Ishikawa (cell line): ENCODE measurements around the gene NPAS2.

ENCODE experiments used
- CEBPB ChIP-seq: IDR thresholded peaks from 2 replicates; pipeline ENCODE4 v1.6.1; 2012
- CREB1 ChIP-seq: IDR thresholded peaks from 2 replicates; pipeline ENCODE4 v1.6.1; 2012; ENCODE audit warnings: low read depth
- EGR1 ChIP-seq: IDR thresholded peaks from 2 replicates; pipeline ENCODE4 v1.6.1; 2012
- EP300 ChIP-seq: IDR thresholded peaks from 2 replicates; pipeline ENCODE4 v1.6.1; 2012; ENCODE audit warnings: borderline replicate concordance
- FOXM1 ChIP-seq: IDR thresholded peaks from 2 replicates; pipeline ENCODE4 v1.6.1; 2012; ENCODE audit warnings: low read depth, borderline replicate concordance
- MAX ChIP-seq: IDR thresholded peaks from 2 replicates; pipeline ENCODE4 v1.6.1; 2012
- NFIC ChIP-seq: IDR thresholded peaks from 2 replicates; pipeline ENCODE4 v1.6.1; 2012
- RAD21 ChIP-seq: IDR thresholded peaks from 2 replicates; pipeline ENCODE4 v1.6.1; 2012; ENCODE audit warnings: low read depth
- REST ChIP-seq: IDR thresholded peaks from 2 replicates; pipeline ENCODE4 v1.6.1; 2012; ENCODE audit warnings: low read depth, mild to moderate bottlenecking
- TAF1 ChIP-seq: IDR thresholded peaks from 2 replicates; pipeline ENCODE4 v1.6.1; 2012; ENCODE audit warnings: low read depth, mild to moderate bottlenecking
- TCF12 ChIP-seq: IDR thresholded peaks from 2 replicates; pipeline ENCODE4 v1.6.1; 2012; ENCODE audit warnings: low read depth
- TEAD4 ChIP-seq: IDR thresholded peaks from 2 replicates; pipeline ENCODE4 v1.6.1; 2012
- USF1 ChIP-seq: IDR thresholded peaks from 2 replicates; pipeline ENCODE4 v1.6.1; 2012
- YY1 ChIP-seq: IDR thresholded peaks from 2 replicates; pipeline ENCODE4 v1.6.1; 2012; ENCODE audit warnings: low read depth
- ZBTB7A ChIP-seq: IDR thresholded peaks from 2 replicates; pipeline ENCODE4 v1.6.1; 2012; ENCODE audit warnings: low read depth

NPAS2 gene

GRCh38 chr2:100960688-100961087 lies 140.7 kb downstream of the NPAS2 start:
- TF ChIP-seq TCF12 (no peak), CEBPB (no peak)

GRCh38 chr2:100962366-100963025 lies 142.6 kb downstream of the NPAS2 start:
- TF ChIP-seq RAD21 (no peak), MAX (no peak)

GRCh38 chr2:100963026-100963375 lies 143.1 kb downstream of the NPAS2 start:
- TF ChIP-seq EGR1, result no peak
- no peak for TF ChIP-seq ZBTB7A
- TF ChIP-seq MAX, result no peak
- TF ChIP-seq CEBPB, result no peak
- TF ChIP-seq TCF12, result no peak
- no peak for TF ChIP-seq TAF1
- no peak for TF ChIP-seq FOXM1
- TF ChIP-seq RAD21, result no peak

GRCh38 chr2:100964222-100964621 lies 144.3 kb downstream of the NPAS2 start:
- TF ChIP-seq TEAD4, result no peak

- TF ChIP-seq YY1 (no peak), CEBPB (no peak), RAD21 (no peak), EP300 (no peak), TEAD4 (no peak), EGR1 (no peak), NFIC (no peak)
Observed at GRCh38 chr2:100964681-100965169, 144.8 kb downstream of the NPAS2 start.

GRCh38 chr2:100965596-100965995 lies 145.7 kb downstream of the NPAS2 start:
- TF ChIP-seq TAF1 (no peak), RAD21 (no peak), EP300 (no peak), NFIC (no peak)

- TF ChIP-seq CEBPB, result no peak
- no peak for TF ChIP-seq RAD21
- no peak for TF ChIP-seq ZBTB7A
- no peak for TF ChIP-seq FOXM1
- no peak for TF ChIP-seq MAX
- no peak for TF ChIP-seq CREB1
- no peak for TF ChIP-seq TAF1
- TF ChIP-seq TEAD4, result no peak
- no peak for TF ChIP-seq EGR1
- no peak for TF ChIP-seq NFIC
- TF ChIP-seq EP300, result no peak
- TF ChIP-seq REST, result no peak
- TF ChIP-seq YY1, result no peak
Observed at GRCh38 chr2:100967716-100968115, 147.8 kb downstream of the NPAS2 start.

- TF ChIP-seq CEBPB (no peak), YY1 (no peak), ZBTB7A (no peak), MAX (no peak), NFIC (no peak), REST (no peak), RAD21 (no peak), USF1 (no peak), TEAD4 (no peak), FOXM1 (no peak), TAF1 (no peak), EP300 (no peak), CREB1 (no peak), EGR1 (no peak), TCF12 (no peak)
Observed at GRCh38 chr2:100968146-100969145, 148.5 kb downstream of the NPAS2 start.
